Transverse colon (tissue), 4 donors: ENCODE measurements around the gene PRG3. TPM values are rescaled to one million over a fixed set of nuclear protein-coding genes. Genes with fewer than 3 reads are reported as not detected.

Source experiments
- DNase-seq: peaks from one replicate; pipeline ENCODE4 v3.0.0-alpha.2; 2019
- H3K27ac ChIP-seq, 4 donors: fragments of 200-600 bp; sonication (generic); 2 replicates each; pipeline ENCODE4 v1.5.1; 2016 to 2018; ENCODE audit warnings: inconsistent platforms in 4 of 4
- H3K27me3 ChIP-seq: fragments of 200-600 bp; sonication (generic); 2 replicates; pipeline ENCODE4 v1.5.1; 2017; ENCODE audit warnings: inconsistent platforms
- H3K36me3 ChIP-seq, 4 donors: fragments of 200-600 bp; sonication (generic); 2 replicates each; pipeline ENCODE4 v1.5.1; 2017 to 2019; ENCODE audit warnings: inconsistent platforms in 4 of 4
- H3K4me1 ChIP-seq, 4 donors: fragments of 200-600 bp; sonication (generic); 2 replicates each; pipeline ENCODE4 v1.5.1; 2017 to 2020; ENCODE audit warnings: inconsistent platforms in 4 of 4
- H3K4me3 ChIP-seq, 4 donors: fragments of 200-600 bp; sonication (generic); 1 replicate in 1 of 4; 2 replicates in 3 of 4; pipeline versions ENCODE4 v1.5.1 to v1.6.1; 2017 to 2019; ENCODE audit warnings: inconsistent platforms in 4 of 4
- H3K9me3 ChIP-seq, 2 donors: fragments of 200-600 bp; sonication (generic); 2 replicates each; pipeline ENCODE4 v1.5.1; 2017 to 2019; ENCODE audit warnings: inconsistent platforms in 2 of 2
- EP300 ChIP-seq: sonication (generic); formaldehyde crosslinking; IDR thresholded peaks from one replicate; pipeline ENCODE4 v1.6.1; 2017; ENCODE audit warnings: antibody characterized with exemption, low read depth
- POLR2A ChIP-seq: fragments of 450-650 bp; IDR thresholded peaks from one replicate; pipeline ENCODE4 v1.6.1; 2016; ENCODE audit warnings: antibody characterized with exemption, mild to moderate bottlenecking, moderate library complexity
- POLR2AphosphoS5 ChIP-seq, 3 donors: sonication (generic); formaldehyde crosslinking; IDR thresholded peaks; one replicate each; pipeline ENCODE4 v1.6.1; 2016; ENCODE audit warnings: antibody characterized with exemption in 3 of 3
- WGBS, 2 donors: methylation state at CpG; one replicate each; pipeline ENCODE4 v1.1.5; 2018; ENCODE audit warnings: low coverage in 1 of 2; 5-methylcytosine and 5-hydroxymethylcytosine counted together
- in situ Hi-C, 4 donors: fragments of 200-750 bp; cut with MboI; loops; one replicate each; pipeline versions ENCODE4 v1.15.0 to v1.15.1; 2017; ENCODE audit warnings: low sequenced_read_pairs in 3 of 4, low pct_ligation_motif_present in 1 of 4, low pct_unique_long_range_greater_than_20kb in 1 of 4
- intact Hi-C: fragments of 100-400 bp; cut with DNase I; formaldehyde crosslinking; loops from one replicate; pipeline ENCODE4 v1.15.1; 2023; ENCODE audit warnings: low total_unique reads
- total RNA-seq, 4 donors: library from RNA; depleted of rRNA; stranded (reverse); fragments of >200 nt; gene quantifications; one replicate each; pipeline ENCODE4 v1.1.0, GENCODE V29; 2016
- TF ChIP-seq, protein P1 (sequence below), 5 experiments: fragments of 200-600 bp in 3 of 5; fragments of 450-650 bp in 2 of 5; sonication (generic) in 3 of 5; IDR thresholded peaks; 1 replicate in 2 of 5; 2 replicates in 3 of 5; pipeline ENCODE4 v1.5.1; 2016 to 2017; ENCODE audit warnings: antibody characterized with exemption in 5 of 5, inconsistent platforms in 3 of 5, mild to moderate bottlenecking in 2 of 5, moderate library complexity in 1 of 5

PRG3 gene
- total RNA-seq, 4 donors from 2014 or later, result not detected

DNA sequence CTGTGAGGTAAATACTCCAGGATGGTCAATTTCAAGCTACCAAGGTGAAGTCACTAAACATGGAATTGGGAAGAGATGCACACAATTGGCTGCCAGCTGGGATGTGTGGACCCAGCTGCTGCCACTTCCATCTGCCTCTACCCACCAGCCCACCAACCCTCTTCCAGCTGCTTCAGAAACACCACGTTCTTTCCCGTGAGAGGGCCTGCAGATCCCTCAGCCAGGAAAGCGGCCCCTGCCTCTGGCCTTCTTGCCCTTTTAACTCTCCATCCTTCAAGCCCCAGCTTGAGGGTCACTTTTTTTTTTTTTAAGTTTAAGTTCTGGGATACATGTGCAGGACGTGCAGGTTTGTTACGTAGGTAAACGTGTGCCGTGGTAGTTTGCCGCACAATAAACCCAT is 20.0 kb downstream of the PRG3 start:
- Histone ChIP-seq H3K4me3 (no peak overlapping the region), H3K27me3 (no peaks in the 10 kb centered on the region), H3K36me3 (no peaks in the 10 kb centered on the region), H3K4me1 (peaks cover 0 to 4% (median 0%) of the 10 kb centered on the region in 4 donors), H3K27ac (no peak overlapping the region), H3K9me3 (no peaks in the 10 kb centered on the region)
- WGBS, 2 donors, result 91% methylated on average over 8 of the region's 8 CpGs; no CpG with 5 or more reads in 1 of the 2 donors
- intact Hi-C loops (no loop called here), in situ Hi-C loops (no loop called here)
- DNase-seq, result no peak
- no peak for TF ChIP-seq POLR2A
- no peak for TF ChIP-seq POLR2AphosphoS5 (IDR thresholded peaks at IDR 0.05)
- TF ChIP-seq, protein P1, sequence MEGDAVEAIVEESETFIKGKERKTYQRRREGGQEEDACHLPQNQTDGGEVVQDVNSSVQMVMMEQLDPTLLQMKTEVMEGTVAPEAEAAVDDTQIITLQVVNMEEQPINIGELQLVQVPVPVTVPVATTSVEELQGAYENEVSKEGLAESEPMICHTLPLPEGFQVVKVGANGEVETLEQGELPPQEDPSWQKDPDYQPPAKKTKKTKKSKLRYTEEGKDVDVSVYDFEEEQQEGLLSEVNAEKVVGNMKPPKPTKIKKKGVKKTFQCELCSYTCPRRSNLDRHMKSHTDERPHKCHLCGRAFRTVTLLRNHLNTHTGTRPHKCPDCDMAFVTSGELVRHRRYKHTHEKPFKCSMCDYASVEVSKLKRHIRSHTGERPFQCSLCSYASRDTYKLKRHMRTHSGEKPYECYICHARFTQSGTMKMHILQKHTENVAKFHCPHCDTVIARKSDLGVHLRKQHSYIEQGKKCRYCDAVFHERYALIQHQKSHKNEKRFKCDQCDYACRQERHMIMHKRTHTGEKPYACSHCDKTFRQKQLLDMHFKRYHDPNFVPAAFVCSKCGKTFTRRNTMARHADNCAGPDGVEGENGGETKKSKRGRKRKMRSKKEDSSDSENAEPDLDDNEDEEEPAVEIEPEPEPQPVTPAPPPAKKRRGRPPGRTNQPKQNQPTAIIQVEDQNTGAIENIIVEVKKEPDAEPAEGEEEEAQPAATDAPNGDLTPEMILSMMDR (IDR thresholded peaks at IDR 0.05), result no peak
- TF ChIP-seq EP300, result no peak

DNA sequence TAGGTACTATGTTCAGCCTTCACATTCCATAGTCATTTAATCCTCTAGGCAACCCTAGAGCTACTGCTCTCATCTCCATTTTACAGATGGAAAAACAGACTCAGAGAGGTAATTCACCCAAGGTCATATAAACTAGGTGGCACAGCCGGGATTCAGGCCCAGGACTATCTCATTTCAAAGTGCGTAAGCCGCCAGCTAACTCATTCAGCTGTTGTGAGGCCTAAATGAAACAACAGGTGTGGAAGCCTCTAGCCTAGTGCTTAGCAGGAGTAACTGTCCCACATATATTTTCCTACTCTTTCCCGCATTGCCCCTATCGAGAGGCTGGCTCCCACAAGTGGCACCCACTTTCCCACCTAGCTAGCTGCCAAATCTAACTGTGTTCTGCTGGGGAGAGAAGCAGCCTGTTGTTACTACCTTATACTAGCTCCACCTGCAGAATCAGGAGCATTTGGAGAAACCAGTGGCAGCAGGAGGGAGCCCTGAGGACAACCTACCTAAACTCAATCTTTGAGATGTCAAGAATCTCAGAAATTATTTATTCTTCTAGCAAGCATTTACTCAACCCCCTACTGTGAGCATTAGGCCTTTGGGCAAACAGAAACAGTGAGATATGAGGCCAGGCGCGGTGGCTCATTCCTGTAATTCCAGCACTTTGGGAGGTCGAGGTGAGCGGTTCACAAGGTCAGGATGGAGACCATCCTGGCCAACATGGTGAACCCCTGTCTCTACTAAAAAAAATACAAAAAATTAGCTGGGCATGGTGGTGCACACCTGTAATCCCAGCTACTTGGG is 20.9 kb downstream of the PRG3 start:
- Histone ChIP-seq H3K4me3 (no peak overlapping the region), H3K27ac (no peak overlapping the region), H3K4me1 (peaks cover 0 to 4% (median 0%) of the 10 kb centered on the region in 4 donors), H3K9me3 (no peaks in the 10 kb centered on the region), H3K36me3 (no peaks in the 10 kb centered on the region), H3K27me3 (no peaks in the 10 kb centered on the region)
- in situ Hi-C loops (no loop called here), intact Hi-C loops (no loop called here)
- no peak for DNase-seq
- TF ChIP-seq, protein P1 (IDR thresholded peaks at IDR 0.05), result no peak
- TF ChIP-seq POLR2AphosphoS5 (IDR thresholded peaks at IDR 0.05) (no peak), POLR2A (no peak), EP300 (no peak)
- 81 to 84% methylated on average over 3 to 9 of the region's 9 CpGs for whole genome bisulfite sequencing, 2 donors

DNA sequence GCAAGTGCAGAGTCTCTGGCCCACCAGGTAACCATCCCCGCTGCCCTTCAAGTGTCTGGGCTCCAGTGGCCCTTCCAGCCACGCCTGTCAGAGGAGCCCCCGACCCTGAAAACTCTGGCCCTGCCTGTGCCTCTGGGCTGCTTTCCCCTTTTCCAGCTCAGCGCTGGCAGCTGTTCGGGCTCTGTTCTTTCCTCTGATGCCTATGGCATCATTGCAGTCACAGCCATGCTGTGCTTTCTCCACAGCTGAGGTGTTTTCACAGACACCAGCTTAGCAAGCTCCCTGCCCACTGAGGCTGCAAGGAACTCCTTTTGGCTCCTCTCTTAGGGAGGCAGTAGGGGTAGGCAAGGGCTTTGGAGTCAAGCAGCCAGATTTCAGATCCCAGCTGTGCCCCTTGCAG is 21.6 kb downstream of the PRG3 start:
- Histone ChIP-seq H3K4me1 (peaks cover 0 to 4% (median 0%) of the 10 kb centered on the region in 4 donors), H3K27ac (no peak overlapping the region), H3K36me3 (no peaks in the 10 kb centered on the region), H3K27me3 (no peaks in the 10 kb centered on the region), H3K9me3 (no peaks in the 10 kb centered on the region), H3K4me3 (no peak overlapping the region)
- intact Hi-C loops (no loop called here), in situ Hi-C loops (no loop called here)
- TF ChIP-seq, protein P1 (IDR thresholded peaks at IDR 0.05), result no peak
- TF ChIP-seq POLR2A (no peak), EP300 (no peak), POLR2AphosphoS5 (IDR thresholded peaks at IDR 0.05) (no peak)
- DNase-seq, result no peak
- WGBS, 2 donors, result 82% methylated on average over 5 of the region's 5 CpGs; no CpG with 5 or more reads in 1 of the 2 donors

DNA sequence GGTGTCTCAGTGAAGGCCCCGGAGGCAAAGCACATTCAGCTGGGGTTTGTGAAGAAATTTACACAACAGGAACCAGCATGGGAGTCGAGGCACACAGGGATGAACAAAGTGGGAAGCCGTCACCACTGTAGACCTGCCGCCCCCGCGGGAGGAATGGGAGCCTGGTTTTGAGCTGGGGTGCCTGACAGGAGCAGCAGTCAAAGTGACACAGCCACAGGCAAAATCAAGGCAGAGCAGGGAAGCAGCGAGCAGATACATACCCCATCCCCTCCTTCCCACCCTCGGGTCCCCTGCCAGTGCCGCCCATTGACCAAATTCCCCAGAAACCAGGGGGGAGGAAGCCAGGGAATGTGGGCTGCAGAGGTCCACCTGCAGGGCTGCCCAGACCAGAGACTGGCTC is 22.0 kb downstream of the PRG3 start:
- DNase-seq, result no peak
- TF ChIP-seq EP300 (no peak), POLR2AphosphoS5 (IDR thresholded peaks at IDR 0.05) (no peak), POLR2A (no peak)
- TF ChIP-seq, protein P1 (IDR thresholded peaks at IDR 0.05), result no peak
- Histone ChIP-seq H3K4me1 (peaks cover 0 to 4% (median 0%) of the 10 kb centered on the region in 4 donors), H3K27ac (no peak overlapping the region), H3K9me3 (no peaks in the 10 kb centered on the region), H3K36me3 (no peaks in the 10 kb centered on the region), H3K27me3 (no peaks in the 10 kb centered on the region), H3K4me3 (no peak overlapping the region)
- WGBS, 2 donors, result 72% methylated on average over 8 of the region's 9 CpGs; no CpG with 5 or more reads in 1 of the 2 donors
- in situ Hi-C loops (no loop called here), intact Hi-C loops (no loop called here)
